GM19238 (cell line): ENCODE results near the gene METAP1.
"Not testable (repeated sequence)": the region's sequence is repeated elsewhere in the genome, so short reads cannot be mapped to it uniquely, and the experiment has no call there.

Experiments used
- DNase-seq: peaks from one replicate; pipeline ENCODE4 v3.0.0; 2011; ENCODE audit warnings: low spot score; ENCODE audit not compliant: insufficient read length

The METAP1 gene

DNA sequence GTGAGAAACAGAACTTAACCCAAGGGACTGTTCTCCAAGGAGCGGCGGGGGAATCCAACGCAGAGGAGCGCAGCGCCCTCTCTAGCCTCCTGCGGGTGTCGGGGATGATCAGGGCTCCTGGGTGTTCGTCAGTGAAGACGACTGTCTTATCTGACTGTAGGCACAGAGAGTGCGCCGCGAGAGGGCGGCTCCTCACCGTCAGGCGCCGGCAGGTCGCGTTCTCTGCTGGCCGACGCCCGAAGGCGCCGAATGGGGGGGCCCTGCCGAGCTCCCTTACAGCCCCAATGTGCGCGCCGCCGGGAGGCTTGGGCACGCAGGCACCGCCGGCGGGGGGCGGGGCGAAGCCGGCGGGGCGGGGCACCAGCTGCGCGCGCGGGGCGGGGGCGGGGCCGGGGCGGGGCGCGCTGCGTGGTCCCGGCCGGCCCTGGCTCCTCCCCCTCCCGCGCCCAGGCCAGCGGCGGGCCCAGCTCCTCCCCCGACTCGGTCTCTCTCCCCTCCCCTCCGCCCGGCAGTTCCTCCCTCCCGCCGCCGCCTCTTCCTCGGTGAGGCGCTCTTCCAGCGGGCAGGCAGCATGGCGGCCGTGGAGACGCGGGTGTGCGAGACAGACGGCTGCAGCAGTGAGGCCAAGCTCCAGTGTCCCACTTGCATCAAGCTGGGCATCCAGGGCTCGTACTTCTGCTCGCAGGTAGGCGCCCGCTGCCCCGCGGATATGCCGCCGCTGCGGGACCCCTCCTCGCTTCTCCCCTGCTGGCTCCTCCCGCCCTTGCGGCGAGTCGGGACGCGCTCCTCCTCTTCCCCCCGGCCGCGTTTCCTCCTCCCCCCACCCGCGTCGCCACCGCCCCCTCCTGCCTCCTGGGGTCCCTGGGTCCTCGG lies at the start of gene METAP1:
Gene METAP1, plus strand, starts transcription at position 539 of the 873 bp plus-strand sequence. Its CDS starts 33 bp downstream, at position 572.
- DNase-seq, result peak; percentile 94

DNA sequence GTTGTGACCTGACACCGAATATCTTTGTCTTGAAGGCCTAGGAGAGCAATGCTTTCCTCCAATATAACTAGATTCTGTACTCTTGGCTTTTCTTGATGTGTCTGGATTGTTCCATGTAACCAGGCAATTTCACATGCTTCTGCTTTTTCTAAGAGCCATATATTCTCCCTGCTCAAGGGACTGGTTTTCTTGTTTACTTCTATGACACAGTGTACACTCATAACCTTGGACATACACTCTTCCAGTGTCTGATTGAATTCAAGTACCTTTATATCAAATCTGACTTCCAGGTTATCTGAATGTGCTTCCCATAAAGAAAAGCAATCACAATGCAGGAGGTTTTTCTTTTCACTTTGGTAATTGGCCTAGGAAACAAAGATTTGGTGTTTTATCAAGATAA lies 49.2 kb upstream of the METAP1 start:
- no peak for DNase-seq

DNA sequence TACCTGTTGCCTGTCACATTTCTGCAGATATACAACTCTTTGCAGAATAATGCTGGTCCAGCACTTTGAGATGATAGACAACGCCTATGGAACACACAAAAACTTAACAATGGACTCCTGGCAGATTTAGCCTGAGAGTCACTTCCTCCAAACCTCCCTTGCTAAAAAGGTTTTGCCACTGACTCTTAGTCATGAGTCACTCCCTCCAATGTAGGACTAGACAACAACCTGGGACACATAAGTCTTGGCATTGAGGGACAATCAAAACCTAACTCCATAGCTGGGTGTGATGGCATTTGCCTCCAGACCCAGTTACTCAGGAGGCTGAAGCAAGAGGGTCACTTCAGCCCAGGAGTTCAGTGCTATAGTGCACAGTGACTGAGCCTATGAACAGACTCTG lies 44.6 kb upstream of the METAP1 start:
- DNase-seq, result no peak

DNA sequence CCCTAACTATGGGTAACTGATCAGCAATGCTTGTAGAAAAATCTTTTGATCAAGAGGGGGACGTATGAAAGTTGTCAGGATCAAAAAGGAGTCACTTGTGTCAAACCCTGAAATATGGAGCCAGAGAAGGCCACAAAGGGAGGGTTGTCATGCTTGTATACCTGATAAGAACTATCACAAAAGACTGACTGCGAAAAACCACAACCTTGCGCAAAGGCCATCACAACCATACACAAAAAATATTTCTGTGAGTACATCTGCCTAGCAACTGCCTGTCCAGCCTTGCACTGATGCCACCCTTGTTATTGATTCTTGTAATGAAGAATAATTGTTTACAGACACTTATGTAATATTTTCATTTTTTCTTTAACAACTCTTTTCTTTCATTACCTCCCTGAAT lies 43.8 kb upstream of the METAP1 start:
- DNase-seq, result no peak

DNA sequence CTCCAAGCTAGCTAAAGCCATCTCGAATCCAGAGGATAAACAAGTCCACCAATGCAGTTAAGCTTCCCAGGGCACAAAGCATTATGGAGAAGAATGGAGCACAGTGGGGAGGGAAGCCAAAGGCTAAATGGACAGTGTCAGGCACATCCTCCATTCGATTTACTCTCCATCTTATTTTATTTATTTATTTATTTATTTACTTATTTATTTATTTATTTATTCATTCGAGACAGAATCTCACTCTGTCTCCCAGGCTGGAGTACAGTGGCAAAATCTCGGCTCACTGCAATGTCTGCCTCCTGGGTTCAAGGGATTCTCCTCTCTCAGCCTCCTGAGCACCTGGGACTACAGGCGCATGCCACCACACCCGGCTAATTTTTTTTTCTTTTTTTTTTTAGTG lies 40.3 kb upstream of the METAP1 start:
- DNase-seq, result no peak

DNA sequence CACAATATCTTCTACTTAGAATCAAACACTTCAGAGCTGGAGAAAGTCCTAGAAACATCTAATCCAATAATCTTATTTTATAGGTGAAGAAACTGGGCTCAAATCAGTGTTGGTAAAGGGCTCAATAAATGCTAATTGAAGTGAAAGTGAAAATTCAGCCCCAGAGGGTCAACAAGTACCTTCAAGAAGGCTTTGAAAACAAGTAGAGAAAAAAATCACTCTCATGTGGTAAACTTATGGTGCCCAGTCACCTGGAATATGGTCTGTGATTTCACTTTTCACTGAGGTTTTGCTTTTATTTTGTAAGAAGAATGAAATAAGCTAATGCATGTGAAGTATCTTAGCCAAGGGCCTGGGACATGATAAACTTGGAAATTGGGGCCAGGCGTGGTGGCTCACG lies 37.5 kb upstream of the METAP1 start:
- DNase-seq, result no peak

DNA sequence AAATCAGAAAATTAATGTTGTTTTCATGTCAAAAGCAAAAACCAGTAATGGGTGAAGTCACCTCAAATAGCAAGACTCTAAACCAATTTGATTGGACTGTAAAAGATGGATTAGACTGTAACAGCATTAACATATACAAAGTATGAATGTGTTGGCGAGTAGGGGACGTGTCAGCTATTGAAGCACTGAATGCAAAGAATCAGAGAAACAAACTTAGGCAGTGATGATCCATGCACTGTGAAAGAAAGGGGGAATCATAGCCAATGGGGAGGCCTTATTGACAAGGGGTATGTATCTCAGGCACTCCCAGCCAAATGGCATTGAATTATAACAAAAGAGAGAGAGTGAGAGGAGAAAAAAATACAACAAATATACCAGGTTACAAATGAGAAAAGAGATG lies 36.1 kb upstream of the METAP1 start:
- DNase-seq, result no peak

DNA sequence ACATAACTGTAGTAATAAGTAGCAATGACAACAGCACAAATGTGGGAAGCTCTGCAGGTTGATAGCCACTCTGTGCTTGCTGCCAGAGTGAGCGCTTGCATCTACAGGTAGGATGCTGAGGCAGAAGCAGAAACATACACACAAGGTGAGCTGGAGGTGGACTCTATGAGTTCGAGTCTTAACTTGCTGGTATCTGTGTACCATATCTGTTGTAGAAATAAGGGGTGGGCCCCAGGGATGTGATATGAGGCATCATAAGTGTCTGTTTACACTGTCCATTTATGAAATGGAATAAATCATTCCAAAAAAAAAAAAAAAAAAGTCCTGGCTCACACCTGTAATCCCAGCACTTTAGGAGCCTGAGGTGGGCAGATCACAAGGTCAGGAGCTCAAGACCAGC lies 33.8 kb upstream of the METAP1 start:
- DNase-seq, result no peak

DNA sequence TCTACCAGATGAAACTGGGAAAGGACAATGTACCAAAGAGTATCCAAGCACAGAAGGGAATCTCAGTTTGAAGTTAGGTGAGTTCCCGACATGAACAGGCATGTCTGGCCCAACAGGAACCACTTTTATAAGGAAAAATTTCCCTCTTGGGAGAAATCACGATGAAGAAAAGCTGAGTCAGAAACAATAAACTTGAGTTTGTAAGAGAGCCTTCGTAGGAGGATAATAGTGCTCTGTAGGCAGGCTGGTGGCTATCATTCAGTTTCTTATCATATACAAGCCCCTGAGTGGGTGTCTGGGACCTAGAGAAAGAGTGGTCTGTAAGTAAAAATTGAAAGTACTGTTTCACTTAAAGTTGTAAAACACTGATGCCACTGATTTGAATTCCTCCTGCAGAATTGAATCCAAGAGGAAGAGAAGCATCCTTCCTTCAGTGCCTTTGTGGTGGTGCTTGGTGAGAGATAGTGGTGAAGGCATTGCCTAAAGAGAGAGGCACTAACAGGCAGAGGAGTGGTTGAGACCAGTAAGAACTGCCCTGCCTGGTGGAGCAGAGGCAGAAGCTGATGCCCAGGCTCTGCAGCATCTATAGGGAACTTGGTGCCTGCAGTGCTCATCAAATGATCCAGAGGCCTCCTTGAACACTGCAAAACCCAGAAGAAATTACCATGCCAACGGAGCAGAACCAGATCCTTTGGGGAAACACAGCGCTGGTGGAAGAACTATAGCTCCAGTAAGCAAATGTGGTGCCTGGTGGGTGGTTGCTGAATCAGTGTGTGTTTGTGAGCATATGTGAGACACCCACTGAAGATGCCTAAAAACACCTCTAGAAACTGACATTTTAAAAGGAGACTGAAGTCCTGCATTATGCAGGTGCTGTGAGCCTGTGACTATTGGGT lies 31.7 kb upstream of the METAP1 start:
- DNase-seq, result no peak

DNA sequence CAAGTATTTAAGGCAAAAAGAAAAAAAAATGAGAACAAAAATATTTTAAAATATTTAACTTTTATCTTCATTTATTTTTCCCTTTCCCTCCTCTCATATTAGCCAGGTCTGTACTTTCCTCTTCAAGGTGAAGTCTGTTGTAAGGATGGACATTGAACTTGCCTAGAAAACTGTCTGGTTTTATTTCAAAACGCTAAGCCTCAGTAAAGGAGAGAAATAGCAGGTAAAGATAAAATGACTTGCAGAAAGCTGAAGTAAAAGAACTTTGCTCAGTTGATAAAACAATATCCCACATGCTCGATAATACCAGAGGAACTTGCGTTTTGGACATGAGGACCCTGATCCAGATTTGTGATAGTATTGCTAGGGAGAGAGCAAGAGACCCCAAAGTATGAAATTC lies 28.6 kb upstream of the METAP1 start:
- DNase-seq, result no peak

DNA sequence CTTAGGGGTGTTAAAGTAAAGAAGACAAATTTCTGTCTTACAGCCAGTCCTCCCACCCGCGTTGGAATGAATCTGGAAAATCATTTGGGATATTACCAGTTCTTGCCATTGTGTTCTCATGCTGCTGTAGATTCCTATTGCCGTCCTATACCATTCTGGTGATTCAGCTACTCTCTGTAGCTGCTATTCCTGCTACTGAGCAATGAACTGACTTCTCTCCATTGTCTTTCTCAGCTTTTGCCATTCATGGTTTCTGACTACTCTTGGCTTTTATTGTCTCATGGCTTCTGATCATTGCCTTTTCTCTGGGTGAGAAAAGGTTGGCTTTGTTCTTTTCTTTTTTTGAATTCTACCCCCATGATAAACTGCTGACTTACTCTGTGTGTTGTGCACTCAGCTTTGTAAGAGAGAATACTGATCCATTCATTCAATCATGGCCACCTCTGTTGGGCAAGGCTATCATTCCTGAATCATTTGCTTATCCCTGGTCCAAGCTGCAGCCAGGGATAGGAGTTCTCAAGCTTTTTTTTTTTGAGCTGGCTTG lies 27.7 kb upstream of the METAP1 start:
- DNase-seq, result no peak

DNA sequence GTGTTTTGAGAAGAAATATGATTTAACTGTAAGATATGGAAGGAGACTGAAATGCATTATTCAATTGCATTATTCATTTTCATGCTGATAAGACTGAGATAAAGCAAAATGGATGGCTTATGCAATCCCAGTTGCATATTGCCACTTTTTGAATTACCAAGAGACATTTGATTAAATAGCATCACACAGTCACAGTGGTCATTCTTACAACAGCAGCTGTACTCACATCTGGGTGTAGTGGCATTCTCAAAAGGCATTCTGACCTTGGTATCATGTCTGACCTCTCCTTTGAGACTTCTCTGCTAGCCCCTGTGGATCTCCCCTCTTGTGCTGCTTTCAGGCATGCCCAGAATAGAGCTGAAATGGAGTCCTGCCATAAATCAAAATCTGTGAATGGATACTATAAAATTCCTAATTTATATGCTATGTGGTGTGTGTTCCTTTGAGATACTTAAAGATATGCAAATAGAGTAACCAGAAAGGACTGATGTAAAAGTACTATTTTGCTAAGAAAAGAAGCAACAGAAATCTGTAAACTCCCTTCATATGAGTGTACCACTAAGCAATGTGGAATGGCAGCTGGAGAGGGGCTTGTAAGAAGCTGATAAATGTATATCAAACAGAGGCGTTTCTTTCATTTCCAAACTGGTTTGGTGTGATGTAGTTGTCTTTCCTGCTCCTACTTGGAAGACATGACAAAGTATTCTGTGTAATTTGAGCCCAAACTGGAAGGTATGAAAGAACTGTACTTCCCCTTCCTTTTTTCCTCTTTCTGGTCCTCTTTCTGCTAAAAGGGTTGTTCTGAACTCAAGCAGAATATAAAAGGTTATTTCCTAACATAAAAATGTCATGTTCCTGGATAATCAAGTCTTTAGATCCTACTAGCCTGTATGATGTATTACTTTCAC lies 25.4 kb upstream of the METAP1 start:
- no peak for DNase-seq

DNA sequence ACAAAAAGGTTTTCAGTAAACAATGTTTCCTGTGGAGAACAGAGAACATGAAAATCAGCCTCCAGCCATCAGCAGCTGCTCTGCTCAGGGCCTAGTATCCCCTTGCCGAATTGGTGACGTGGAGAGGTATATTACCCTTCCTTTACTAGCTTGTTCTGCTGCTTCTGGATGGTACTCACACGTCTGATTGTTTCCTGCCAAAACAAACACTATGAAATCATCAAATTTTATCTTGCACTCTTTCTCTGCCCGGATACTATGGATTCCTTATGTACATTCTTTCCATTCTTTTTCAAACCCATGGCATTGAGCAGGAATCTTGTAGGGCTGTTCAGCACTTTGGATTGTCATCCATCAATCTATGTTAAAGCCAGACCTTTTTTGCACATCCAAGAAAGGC lies 18.8 kb upstream of the METAP1 start:
- DNase-seq, result no peak

DNA sequence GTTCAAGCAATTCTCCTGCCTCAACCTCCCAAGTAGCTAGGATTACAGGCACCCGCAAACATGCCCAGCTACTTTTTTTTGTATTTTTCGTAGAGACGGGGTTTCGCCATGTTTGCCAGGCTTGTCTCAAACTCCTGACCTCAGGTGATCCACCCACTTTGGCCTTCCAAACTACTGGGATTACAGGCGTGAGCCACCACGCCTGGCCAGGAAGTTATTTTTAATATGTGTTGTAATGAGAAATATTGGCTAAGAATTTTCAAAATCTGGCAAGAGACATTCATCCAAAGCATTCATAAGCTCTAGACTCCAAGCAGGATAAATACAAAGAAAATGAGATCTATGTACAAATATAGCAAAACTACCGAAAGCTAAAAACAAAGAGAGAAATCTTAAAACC lies 18.0 kb upstream of the METAP1 start:
- no peak for DNase-seq

DNA sequence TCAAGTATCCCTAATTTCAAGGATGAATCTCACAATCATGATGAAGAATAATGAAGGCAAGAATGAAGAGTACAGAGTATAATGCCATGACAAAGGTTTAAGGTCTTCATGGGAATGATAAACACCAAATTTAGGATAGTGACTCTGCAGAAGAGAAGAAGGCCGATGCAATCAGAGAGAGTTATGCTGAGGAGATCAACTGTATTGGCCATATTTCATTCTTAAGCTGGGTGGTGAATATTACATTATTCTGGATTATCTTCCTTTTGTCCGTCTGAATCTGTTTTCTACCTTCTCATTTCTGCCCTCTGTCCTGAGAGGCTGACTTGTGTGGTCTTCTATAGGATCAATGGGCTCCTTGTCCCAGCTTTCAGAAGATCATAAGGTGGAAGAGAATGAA lies 7.8 kb upstream of the METAP1 start:
- no peak for DNase-seq

DNA sequence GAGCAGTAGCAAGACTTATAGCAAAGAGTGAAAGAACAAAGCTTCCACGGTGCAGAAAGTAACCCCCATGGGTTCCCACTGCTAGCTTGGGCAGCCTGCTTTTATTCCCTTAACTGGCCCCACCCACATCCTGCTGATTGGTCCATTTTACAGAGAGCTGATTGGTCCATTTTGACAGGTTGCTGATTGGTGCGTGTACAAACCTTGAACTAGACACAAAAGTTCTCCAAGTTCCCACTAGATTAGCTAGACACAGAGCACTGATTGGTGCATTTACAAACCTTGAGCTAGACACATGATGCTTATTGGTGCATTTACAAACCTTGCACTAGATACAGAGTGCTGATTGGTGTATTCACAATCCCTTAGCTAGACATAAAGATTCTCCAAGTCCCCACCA lies 2.7 kb upstream of the METAP1 start:
- DNase-seq, result not testable (repeated sequence)

DNA sequence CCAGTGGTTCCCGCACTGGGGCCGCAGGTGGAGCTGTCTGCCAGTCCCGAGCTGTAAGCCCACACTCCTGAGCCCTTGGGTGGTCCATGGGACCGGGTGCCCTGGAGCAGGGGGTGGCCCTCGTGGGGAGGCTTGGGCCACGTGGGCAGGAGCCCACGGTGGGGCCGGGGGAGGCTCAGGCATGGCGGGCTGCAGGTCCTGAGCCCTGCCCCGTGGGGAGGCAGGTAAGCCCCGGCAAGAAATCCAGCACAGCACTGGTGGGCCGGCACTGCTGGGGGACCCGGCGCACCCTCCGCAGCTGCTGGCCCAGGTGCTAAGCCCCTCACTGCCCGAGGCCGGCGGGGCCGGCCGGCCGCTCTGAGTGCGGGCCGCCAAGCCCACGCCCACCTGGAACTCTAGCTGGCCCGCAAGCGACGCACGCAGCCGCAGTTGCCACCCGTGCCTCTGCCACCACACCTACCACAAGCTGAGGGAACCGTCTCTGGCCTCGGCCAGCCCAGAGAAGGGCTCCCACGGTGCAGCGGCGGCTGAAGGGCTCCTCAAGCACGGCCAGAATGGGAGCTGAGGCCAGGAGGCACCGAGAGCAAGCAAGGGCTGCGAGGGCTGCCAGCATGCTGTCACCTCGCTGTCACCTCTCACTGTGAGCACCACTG lies 2.0 kb upstream of the METAP1 start:
- no peak for DNase-seq

DNA sequence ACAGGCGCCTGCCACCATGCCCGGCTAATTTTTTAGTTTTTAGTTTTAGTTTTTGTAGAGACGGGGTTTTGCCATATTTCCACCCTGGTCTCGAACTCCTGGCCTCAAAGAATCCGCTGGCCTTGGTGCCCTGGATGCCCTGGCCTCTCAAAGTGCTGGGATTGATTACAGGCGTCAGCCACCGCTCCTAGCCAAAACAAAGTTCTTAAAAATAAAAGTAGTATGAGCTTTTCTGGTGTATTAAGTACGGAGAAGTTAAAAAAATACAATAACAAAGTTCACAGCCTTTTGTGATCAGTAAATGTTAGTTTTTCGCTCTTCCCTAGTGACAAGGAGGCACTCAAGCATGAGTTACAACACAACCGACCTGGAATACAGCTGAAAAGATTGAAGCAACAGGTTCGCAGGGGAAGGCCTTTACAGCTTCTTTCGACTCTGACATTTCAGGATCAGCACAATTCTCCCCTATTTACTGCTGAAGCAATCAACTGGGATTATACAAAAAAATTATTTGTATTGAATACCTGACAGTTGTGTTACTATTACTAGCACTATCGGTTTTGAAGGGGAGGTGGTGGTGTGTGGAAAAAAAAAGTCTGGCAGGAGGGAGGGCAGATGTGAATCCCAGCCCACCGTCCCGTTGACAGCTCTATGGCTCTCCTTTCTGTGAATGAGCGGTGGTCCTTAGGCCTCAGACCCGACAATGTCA lies 893 bp upstream of the METAP1 start:
- no peak for DNase-seq

DNA sequence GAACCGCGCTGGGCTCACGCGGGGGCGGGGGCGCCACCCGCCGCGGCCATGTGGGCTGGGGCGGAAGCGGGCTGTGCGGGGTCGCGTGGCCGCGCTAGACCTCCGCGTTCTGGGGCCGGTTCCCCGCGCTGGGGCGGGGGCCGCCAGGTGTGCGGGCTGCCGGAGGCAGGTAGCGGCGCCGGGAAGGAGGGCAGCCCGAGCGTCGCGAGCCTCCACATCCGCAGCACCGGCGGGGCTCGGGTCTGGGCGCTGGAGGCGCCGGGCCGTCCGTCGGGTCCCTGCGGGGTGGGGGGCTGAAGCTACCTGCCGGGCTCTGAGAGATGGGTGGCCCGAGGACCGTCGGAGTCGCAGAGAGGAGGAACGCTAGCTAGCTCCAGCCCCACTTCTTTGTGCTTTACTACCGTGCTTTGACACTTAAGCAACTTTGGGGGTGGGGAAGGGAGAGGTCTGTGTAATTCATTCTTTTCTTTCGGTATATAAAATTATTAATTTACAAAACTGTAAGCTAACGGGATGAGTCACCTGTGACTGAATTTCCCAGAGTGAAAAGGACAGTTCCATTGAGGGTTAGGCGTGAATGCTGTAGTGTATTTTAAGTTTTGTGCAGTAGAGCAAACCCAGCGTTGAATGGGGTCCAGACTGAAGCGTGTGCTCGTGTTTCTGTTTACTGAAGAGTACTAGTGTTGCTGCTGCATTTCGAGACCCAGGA lies 689 bp downstream of the METAP1 start:
- DNase-seq, result peak; percentile 16

DNA sequence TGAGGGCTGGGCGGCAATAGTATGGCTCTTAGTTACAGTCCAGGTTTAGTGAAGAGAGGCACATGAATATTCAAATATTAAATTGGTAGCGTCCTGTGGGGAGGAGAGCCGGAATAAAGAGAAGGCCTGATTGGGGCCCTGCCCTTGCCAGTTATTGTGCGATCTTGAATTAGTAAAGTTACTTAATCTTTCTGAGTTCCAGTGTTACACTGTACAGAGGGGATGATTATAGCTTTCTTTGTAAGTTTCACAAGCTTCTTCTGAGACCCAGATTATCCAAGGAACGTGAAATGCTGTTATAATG lies 1.2 kb downstream of the METAP1 start:
- DNase-seq, result no peak
